NB4 (cell line): ENCODE results near the gene GSK3B.

ENCODE experiments used
- CTCF ChIP-seq: IDR thresholded peaks from one replicate; pipeline ENCODE4 v1.5.1; 2012; ENCODE audit warnings: low read depth, low read length
- MAX ChIP-seq: IDR thresholded peaks from 2 replicates; pipeline ENCODE4 v1.6.1; 2011; ENCODE audit warnings: low read depth, low read length
- MYC ChIP-seq: IDR thresholded peaks from 2 replicates; pipeline ENCODE4 v1.6.1; 2011; ENCODE audit warnings: low read depth, low read length

- TF ChIP-seq CTCF, result no peak
- no peak for TF ChIP-seq MYC
- no peak for TF ChIP-seq MAX
Measured at GRCh38 chr3:119955972-119956371, 138.3 kb downstream of the GSK3B start.
